OCI-M1 (cell line): ENCODE measurements around the gene SOHLH2.

Source experiments
- DNase-seq: peaks from one replicate; lab custom pipeline; 2025; lab: John Stamatoyannopoulos, UW

Gene SOHLH2

DNA sequence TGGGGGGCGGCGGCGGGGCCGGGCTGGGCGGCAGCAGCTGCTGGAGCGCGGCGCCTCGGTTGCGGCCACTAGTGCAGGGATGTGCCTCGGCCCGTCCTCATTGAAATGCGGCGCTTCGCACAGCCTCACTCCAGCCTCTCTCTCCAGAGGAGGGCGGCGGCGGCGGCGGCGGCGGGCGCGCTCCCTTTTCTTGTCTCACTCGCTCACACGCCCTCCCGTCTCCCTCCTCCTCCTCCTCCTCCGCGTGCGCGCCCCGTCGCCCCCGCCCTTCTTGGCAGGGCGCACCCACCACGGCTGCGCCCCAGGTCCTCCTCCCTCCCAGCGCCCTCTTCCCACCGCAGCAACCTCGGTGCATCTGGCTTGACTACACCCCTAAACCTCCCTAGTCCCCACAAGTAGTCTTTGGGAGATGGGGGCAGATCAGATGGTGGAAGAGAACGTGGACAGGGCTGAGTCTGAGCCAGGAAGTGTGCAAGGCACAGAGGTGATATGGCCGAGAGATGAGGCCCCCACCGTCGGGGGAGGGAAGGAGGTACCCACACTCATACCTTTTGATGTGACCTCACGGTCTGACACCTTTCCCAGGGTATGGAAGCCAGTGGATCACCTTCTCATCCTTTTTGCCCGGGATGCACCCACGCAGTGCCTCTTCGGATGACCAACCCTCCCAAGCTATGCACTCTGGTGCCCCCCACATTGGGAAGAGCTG lies 83.0 kb downstream of the SOHLH2 start, which contains the start of gene DCLK1:
TSS of gene DCLK1 (minus strand) at position 161 of the 709 bp plus-strand sequence.
- no peak for DNase-seq

DNA sequence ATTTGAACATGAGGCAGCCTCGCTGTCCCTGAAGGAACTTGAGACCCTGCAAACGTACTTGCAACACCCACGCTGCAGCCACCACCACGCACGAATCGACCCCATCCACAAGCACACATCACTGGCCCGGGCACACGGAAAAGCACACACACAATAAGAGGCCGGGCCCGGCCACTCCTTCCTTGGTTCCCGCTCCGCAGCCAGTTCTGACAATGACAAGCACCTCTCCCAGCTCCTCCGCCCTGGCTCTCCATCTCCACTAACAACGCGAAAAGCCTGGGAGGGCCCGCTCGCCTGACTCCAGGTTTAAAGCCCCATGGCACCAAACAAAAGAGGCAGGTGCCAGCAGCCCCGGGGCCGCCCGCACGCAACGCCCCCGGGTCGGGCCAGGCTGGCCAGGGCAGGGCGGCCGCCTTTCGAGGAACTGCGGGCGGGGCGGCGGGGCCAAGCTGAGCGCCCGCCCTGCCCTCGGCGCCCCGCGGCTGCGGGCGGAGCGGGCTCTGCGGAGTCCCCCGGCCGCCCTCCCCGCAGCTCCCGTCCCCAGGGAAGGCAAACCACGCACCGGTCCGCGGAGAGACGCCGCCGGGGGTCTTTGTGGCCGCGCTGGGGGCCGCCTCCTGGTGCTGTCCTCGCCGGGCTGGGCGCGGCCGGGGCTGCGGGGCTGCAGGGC lies 83.7 kb downstream of the SOHLH2 start:
- DNase-seq: no peak

DNA sequence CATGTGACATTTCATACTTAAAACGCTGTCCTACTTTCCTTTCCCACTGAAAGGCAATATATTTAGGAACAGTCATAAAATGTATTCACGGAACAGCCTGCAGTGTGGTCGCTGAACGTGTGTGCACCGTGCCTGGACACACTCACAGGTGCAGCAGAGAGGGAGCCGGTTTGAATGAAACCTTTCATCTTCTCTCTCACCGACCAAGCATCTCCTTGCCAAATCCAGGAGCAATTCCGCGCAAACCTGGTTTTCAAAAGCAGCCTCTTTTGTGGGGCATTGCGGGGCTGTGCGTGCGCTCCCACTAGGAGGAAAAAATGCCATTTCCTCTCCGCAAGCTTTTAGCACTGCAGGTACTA lies 84.2 kb downstream of the SOHLH2 start:
- DNase-seq: no peak

DNA sequence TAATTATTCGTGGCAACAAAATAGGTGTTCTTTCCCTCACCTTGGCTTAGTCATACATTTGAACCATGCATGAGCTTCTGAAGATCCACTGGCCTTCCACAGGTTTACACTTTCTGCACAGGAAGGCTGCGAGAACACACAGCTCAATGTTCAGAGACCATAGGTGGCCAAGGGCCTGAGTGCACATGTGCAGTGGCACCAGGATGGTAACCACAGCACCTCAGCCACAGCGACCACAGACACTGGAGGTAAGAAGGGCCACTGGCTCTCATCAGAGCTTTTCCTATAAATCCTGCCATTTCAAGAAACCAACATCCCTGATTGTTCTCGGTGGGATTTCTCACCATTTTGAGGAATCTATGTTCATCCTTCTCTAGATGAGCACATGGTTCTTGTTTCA lies 84.8 kb downstream of the SOHLH2 start:
- no peak for DNase-seq

DNA sequence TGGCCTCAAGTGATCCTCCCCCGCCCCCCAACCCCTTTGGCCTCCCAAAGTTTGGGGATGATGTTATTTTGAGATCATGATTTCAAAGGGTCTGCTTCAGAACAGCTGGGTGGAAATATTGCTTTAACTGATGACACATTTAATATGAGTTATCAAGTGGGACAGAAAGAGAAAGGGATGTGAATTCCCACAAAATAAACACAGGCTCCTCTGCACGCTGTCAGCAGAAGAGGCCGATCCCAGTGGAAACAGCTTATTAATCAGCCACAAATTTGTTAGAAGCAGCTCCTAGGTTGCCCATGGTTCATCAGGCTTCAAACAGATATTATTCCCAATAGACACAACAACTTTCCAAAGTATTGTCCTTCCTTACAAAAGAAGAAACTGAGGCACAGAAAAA lies 87.9 kb downstream of the SOHLH2 start:
- no peak for DNase-seq

DNA sequence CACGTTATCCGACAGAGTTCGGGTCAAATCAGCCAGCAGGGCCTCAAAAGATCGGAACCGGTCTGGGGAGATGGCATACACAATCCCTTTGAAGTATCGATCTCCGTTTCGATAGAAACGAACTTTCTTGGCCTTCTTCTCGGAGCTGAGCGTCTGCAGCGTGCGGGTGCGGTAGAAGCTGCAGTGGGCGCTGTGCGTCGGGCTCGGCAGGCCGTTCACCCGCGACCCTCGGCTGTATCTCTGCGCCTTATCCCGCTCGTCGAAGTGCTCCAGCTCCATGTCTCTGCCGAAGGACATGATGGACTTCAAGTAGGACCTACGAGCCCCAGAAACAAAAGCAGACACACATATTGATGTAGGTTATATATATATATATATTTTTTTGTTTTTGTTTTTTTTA lies 88.5 kb downstream of the SOHLH2 start:
- DNase-seq: no peak

DNA sequence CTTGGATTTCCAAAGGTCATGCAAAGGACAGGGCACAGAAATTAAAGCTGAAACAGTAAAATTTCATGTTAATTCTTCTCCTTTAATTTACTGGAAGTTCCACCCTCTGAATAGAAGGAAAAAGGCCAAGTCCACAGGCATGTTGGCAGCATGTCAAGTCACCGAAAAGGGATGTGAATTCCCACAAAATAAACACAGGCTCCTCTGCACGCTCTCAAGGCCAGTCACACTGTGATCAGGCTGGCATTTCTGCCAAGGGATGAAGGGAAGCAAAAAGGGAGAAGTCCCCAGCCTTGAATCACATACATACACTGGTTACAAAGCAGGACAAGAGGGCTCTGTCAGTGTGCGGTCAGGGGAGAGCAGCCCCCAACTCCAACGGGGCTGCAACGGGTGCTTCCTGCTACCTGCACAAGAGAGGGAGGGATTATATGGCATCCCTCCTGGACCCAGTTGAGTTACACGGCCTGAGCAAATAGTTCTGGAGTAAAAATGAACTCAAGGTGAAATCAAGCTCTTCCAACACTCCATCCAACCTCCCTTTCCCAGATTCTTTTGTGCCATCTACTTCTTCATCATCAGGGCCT lies 90.0 kb downstream of the SOHLH2 start:
- DNase-seq: no peak
